H1 (cell line): Measurements from ENCODE around the gene TOP3B. TPM values are rescaled to one million over a fixed set of nuclear protein-coding genes. Genes with fewer than 3 reads are reported as not detected.

Experiments
- CTCF ChIA-PET: fragments of 300-600 bp; sonication (Branson Sonifier 250); formaldehyde crosslinking; loops from one replicate; lab custom pipeline; 2021; ENCODE audit not compliant: partially characterized antibody; lab: Charles Lee
- POLR2A ChIA-PET: fragments of 300-600 bp; sonication (Branson Sonifier 250); formaldehyde crosslinking; loops from one replicate; lab custom pipeline; 2021; ENCODE audit warnings: inconsistent platforms; ENCODE audit not compliant: partially characterized antibody; lab: Charles Lee
- DNase-seq, 2 experiments: peaks; one replicate each; pipeline versions ENCODE4 v3.0.0 to v3.0.0-alpha.2; 2010 to 2022; ENCODE audit warnings: low spot score in 2 of 2, low read depth in 1 of 2, mixed read lengths in 1 of 2
- FAIRE-seq: peaks from 2 replicates; lab custom pipeline; 2011; peaks lifted over from hg19 to GRCh38; lab: Jason Lieb, UNC
- H2AFZ ChIP-seq: 2 replicates; pipeline ENCODE4 v1.8.1; 2012; ENCODE audit warnings: low read length, inconsistent platforms
- H2AK5ac ChIP-seq: 2 replicates; pipeline ENCODE4 v1.6.1; 2013; ENCODE audit warnings: low read depth, low read length
- H2BK120ac ChIP-seq: replicated peaks from 2 replicates; pipeline ENCODE3; 2013; ENCODE audit warnings: low read depth, low read length, inconsistent platforms
- H2BK12ac ChIP-seq: 2 replicates; pipeline ENCODE4 v1.6.1; 2013; ENCODE audit warnings: low read depth, low read length
- H2BK15ac ChIP-seq: 2 replicates; pipeline ENCODE4 v1.6.1; 2013; ENCODE audit warnings: low read length
- H2BK20ac ChIP-seq: 2 replicates; pipeline ENCODE4 v1.6.1; 2013; ENCODE audit warnings: low read length
- H2BK5ac ChIP-seq: 2 replicates; pipeline ENCODE4 v1.6.1; 2013; ENCODE audit warnings: low read depth, low read length
- H3K14ac ChIP-seq: 2 replicates; pipeline ENCODE4 v1.6.1; 2013; ENCODE audit warnings: inconsistent platforms; ENCODE audit not compliant: insufficient read length
- H3K18ac ChIP-seq: 2 replicates; pipeline ENCODE4 v1.6.1; 2013; ENCODE audit warnings: low read length; ENCODE audit errors: extremely low read depth
- H3K23ac ChIP-seq: 2 replicates; pipeline ENCODE4 v1.6.1; 2013; ENCODE audit warnings: inconsistent platforms; ENCODE audit not compliant: insufficient read length
- H3K23me2 ChIP-seq: 2 replicates; pipeline ENCODE4 v1.6.1; 2013; ENCODE audit warnings: low read depth, low read length
- H3K27ac ChIP-seq: 2 replicates; pipeline ENCODE4 v1.6.1; 2011; ENCODE audit warnings: low read depth, low read length, inconsistent platforms
- H3K27me3 ChIP-seq, 4 experiments: replicated peaks in 1 of 4; 1 replicate in 1 of 4; 2 replicates in 3 of 4; pipeline versions ENCODE4 v1.6.1 to v1.8.1; 2011 to 2013; ENCODE audit warnings: low read length in 3 of 4, mild to moderate bottlenecking in 3 of 4, inconsistent platforms in 2 of 4, mixed read lengths in 2 of 4, moderate library complexity in 1 of 4; ENCODE audit not compliant: control insufficient read depth in 3 of 4, insufficient read depth in 3 of 4; ENCODE audit errors: extremely low read depth in 1 of 4
- H3K36me3 ChIP-seq, 4 experiments: 2 replicates each; pipeline versions ENCODE4 v1.6.1 to v1.8.1; 2011 to 2013; ENCODE audit warnings: mild to moderate bottlenecking in 4 of 4, low read length in 3 of 4, moderate library complexity in 2 of 4, control low read depth in 1 of 4, inconsistent platforms in 1 of 4; ENCODE audit not compliant: insufficient read depth in 4 of 4, control insufficient read depth in 2 of 4
- H3K4ac ChIP-seq: replicated peaks from 2 replicates; pipeline ENCODE3; 2013; ENCODE audit warnings: low read length, low read depth, mixed read lengths, inconsistent platforms; ENCODE audit not compliant: insufficient read length
- H3K4me1 ChIP-seq, 4 experiments: replicated peaks in 1 of 4; 1 replicate in 1 of 4; 2 replicates in 3 of 4; pipeline versions ENCODE4 v1.6.1 to v1.8.1; 2011 to 2013; ENCODE audit warnings: low read length in 3 of 4, inconsistent platforms in 2 of 4, mixed read lengths in 1 of 4; ENCODE audit not compliant: insufficient read depth in 4 of 4, control insufficient read depth in 3 of 4
- H3K4me2 ChIP-seq, 2 experiments: 2 replicates each; pipeline versions ENCODE4 v1.6.1 to v1.8.1; 2011 to 2013; ENCODE audit warnings: low read depth in 2 of 2, low read length in 2 of 2, control low read depth in 1 of 2, inconsistent platforms in 1 of 2, mild to moderate bottlenecking in 1 of 2; ENCODE audit not compliant: insufficient read depth in 1 of 2
- H3K4me3 ChIP-seq, 4 experiments: fragments of 200-600, 300-600 bp in 1 of 4; sonication (generic), shearing (Covaris generic), sonication (Bioruptor Twin) in 1 of 4; 2 replicates each; pipeline versions ENCODE4 v1.5.1 to v1.8.1; 2011 to 2016; ENCODE audit warnings: low read length in 4 of 4, low read depth in 3 of 4, control low read depth in 2 of 4, inconsistent platforms in 2 of 4, mild to moderate bottlenecking in 2 of 4, mixed read lengths in 1 of 4, moderate library complexity in 1 of 4; ENCODE audit not compliant: insufficient read depth in 2 of 4; ENCODE audit errors: extremely low read depth in 1 of 4
- H3K56ac ChIP-seq: replicated peaks from 2 replicates; pipeline ENCODE3; 2013; ENCODE audit warnings: low read depth, mild to moderate bottlenecking, mixed read lengths, low read length, inconsistent platforms; ENCODE audit not compliant: insufficient read length
- H3K79me1 ChIP-seq: 2 replicates; pipeline ENCODE4 v1.6.1; 2013; ENCODE audit warnings: low read depth, low read length, control low read depth
- H3K79me2 ChIP-seq, 2 experiments: 2 replicates each; pipeline versions ENCODE4 v1.6.1 to v1.8.1; 2012 to 2013; ENCODE audit warnings: low read length in 2 of 2, mild to moderate bottlenecking in 2 of 2, inconsistent platforms in 1 of 2; ENCODE audit not compliant: insufficient read depth in 2 of 2, control insufficient read depth in 1 of 2
- H3K9ac ChIP-seq, 4 experiments: replicated peaks in 1 of 4; 1 replicate in 1 of 4; 2 replicates in 3 of 4; pipeline versions ENCODE4 v1.6.1 to v1.8.1; 2011 to 2013; ENCODE audit warnings: low read depth in 3 of 4, low read length in 3 of 4, control low read depth in 2 of 4, mild to moderate bottlenecking in 2 of 4, moderate library complexity in 2 of 4, inconsistent platforms in 1 of 4; ENCODE audit errors: extremely low read depth in 1 of 4
- H3K9me3 ChIP-seq, 2 experiments: 2 replicates each; pipeline versions ENCODE4 v1.6.1 to v1.8.1; 2012 to 2013; ENCODE audit warnings: mild to moderate bottlenecking in 2 of 2, moderate library complexity in 2 of 2, control low read depth in 1 of 2, inconsistent platforms in 1 of 2, low read depth in 1 of 2, low read length in 1 of 2, mixed read lengths in 1 of 2; ENCODE audit not compliant: insufficient read depth in 2 of 2
- H4K20me1 ChIP-seq, 2 experiments: replicated peaks in 1 of 2; 2 replicates each; pipeline versions ENCODE3 to v1.8.1; 2011 to 2013; ENCODE audit warnings: inconsistent platforms in 2 of 2, low read length in 2 of 2, mild to moderate bottlenecking in 1 of 2; ENCODE audit not compliant: insufficient read depth in 2 of 2, control insufficient read depth in 1 of 2
- H4K5ac ChIP-seq: 2 replicates; pipeline ENCODE4 v1.6.1; 2013; ENCODE audit warnings: low read length, low read depth, mixed read lengths, inconsistent platforms; ENCODE audit not compliant: insufficient read length
- H4K8ac ChIP-seq: 2 replicates; pipeline ENCODE4 v1.8.0; 2013; ENCODE audit warnings: mild to moderate bottlenecking, moderate library complexity, low read length, inconsistent platforms; ENCODE audit not compliant: insufficient read depth; ENCODE audit errors: extremely low read depth
- H4K91ac ChIP-seq: replicated peaks from 2 replicates; pipeline ENCODE3; 2013; ENCODE audit warnings: low read length, mixed read lengths, inconsistent platforms; ENCODE audit not compliant: insufficient read length
- CHD1 ChIP-seq: IDR thresholded peaks from 2 replicates; pipeline ENCODE4 v1.6.1; 2012; ENCODE audit warnings: low read depth, low read length, improper control_type of control experiment
- EGR1 ChIP-seq: IDR thresholded peaks from 2 replicates; pipeline ENCODE4 v1.6.1; 2011; ENCODE audit warnings: low read depth, low read length, borderline replicate concordance
- EZH2 ChIP-seq: fragments of 200-600 bp; sonication (generic); IDR thresholded peaks from 2 replicates; pipeline ENCODE4 v1.7.1; 2012; ENCODE audit warnings: low read depth, mild to moderate bottlenecking, moderate library complexity, low read length, inconsistent platforms; ENCODE audit not compliant: severe bottlenecking
- KDM1A ChIP-seq: fragments of 200-600, 300-600 bp; sonication (generic); IDR thresholded peaks from 2 replicates; pipeline ENCODE4 v1.7.1; 2016; ENCODE audit warnings: mild to moderate bottlenecking, low read length, borderline replicate concordance
- MAFK ChIP-seq: IDR thresholded peaks from 2 replicates; pipeline ENCODE4 v1.6.1; 2012; ENCODE audit warnings: low read depth, mild to moderate bottlenecking, improper control_type of control experiment, low read length
- RXRA ChIP-seq: IDR thresholded peaks from 2 replicates; pipeline ENCODE4 v1.6.1; 2011; ENCODE audit warnings: low read depth, mild to moderate bottlenecking, low read length, moderate library complexity; ENCODE audit not compliant: insufficient read depth
- SIX5 ChIP-seq: IDR thresholded peaks from 2 replicates; pipeline ENCODE4 v1.6.1; 2011; ENCODE audit warnings: mild to moderate bottlenecking, low read depth, low read length
- SP2 ChIP-seq: IDR thresholded peaks from 2 replicates; pipeline ENCODE4 v1.6.1; 2012; ENCODE audit warnings: mild to moderate bottlenecking, low read length, inconsistent platforms
- TAF7 ChIP-seq: optimal IDR thresholded peaks from 2 replicates; pipeline ENCODE3; 2011; ENCODE audit warnings: low read depth, mild to moderate bottlenecking, inconsistent platforms, low read length, moderate library complexity, borderline replicate concordance
- WGBS, 2 experiments: shearing (Covaris generic) in 1 of 2; methylation state at CpG; one replicate each; pipeline versions ENCODE4 v1.1.6 to v1.1.7; 2013 to 2015; ENCODE audit warnings: low lambda C conversion rate in 2 of 2, mixed read lengths in 2 of 2, inconsistent platforms in 1 of 2, low coverage in 1 of 2, missing lambda C conversion rate in 1 of 2; ENCODE audit not compliant: insufficient replicate concordance in 2 of 2, insufficient coverage in 1 of 2, insufficient read length in 1 of 2; ENCODE audit errors: extremely low coverage in 1 of 2, missing lambda C conversion rate in 1 of 2; 5-methylcytosine and 5-hydroxymethylcytosine counted together
- polyA plus RNA-seq, 7 experiments: library from polyadenylated mRNA; depleted of rRNA in 3 of 7; stranded (reverse) in 5 of 7; unstranded in 2 of 7; fragments of >200 nt in 5 of 7; fragments of 200-250 nt in 2 of 7; gene quantifications; 1 replicate in 5 of 7; 2 replicates in 1 of 7; 4 replicates in 1 of 7; pipeline versions ENCODE4 v1.2.1 to v1.2.3, GENCODE V29; 2011 to 2013; ENCODE audit warnings: missing spikeins in 2 of 7, mixed read lengths in 2 of 7
- total RNA-seq: library from RNA; stranded (reverse); fragmentation: NEBNext Ultra II Directional; extraction: Animal tissue kit (Norgen Biotek cat#: 25700); gene quantifications from 2 replicates; pipeline ENCODE4 v1.2.1, GENCODE V29; 2021

The TOP3B gene
- total and polyA plus RNA-seq, 2 of the 8 experiments (the other 6 are each of a cell fraction or from before 2014, with no cell fraction given), result 30.4 to 52.8 TPM

- no peak overlapping the region for H3K27ac ChIP-seq
- no peak overlapping the region for H2BK12ac ChIP-seq
- H2AK5ac ChIP-seq, result no peak overlapping the region
- H2AFZ ChIP-seq, result no peak overlapping the region
- H4K8ac ChIP-seq, result no peak overlapping the region
- POLR2A ChIA-PET, result interaction anchor here (1.3 kb wide), 1 partner anchor 13 kb away, joined by 4 read pairs; no protein-coding TSS in a partner anchor
- no peak overlapping the region for H2BK120ac ChIP-seq
- no peak overlapping the region for H2BK20ac ChIP-seq
- 69% methylated on average over 2 of the region's 2 CpGs; no CpG with 5 or more reads in 1 of the 2 experiments for WGBS, 2 experiments
- no peak overlapping the region for H3K23ac ChIP-seq
- DNase-seq, result no peak
- TF ChIP-seq KDM1A (no peak), TAF7 (no peak), CHD1 (no peak), SP2 (no peak), EZH2 (no peak), MAFK (no peak), SIX5 (no peak), RXRA (no peak), EGR1 (no peak)
- no peak overlapping the region for H4K5ac ChIP-seq
- FAIRE-seq, result no peak
- H2BK15ac ChIP-seq, result no peak overlapping the region
- H3K23me2 ChIP-seq, result no peaks in the 10 kb centered on the region
- H4K91ac ChIP-seq, result no peak overlapping the region
- no peaks in the 10 kb centered on the region for H4K20me1 ChIP-seq
- no peaks in the 10 kb centered on the region for H3K79me1 ChIP-seq
- CTCF ChIA-PET, result interaction anchor here (1.4 kb wide), 1 partner anchor 11 kb away, joined by 3 read pairs; no protein-coding TSS in a partner anchor
- H3K79me2 ChIP-seq, result no peaks in the 10 kb centered on the region
- no peaks in the 10 kb centered on the region for H3K27me3 ChIP-seq
- H3K4me2 ChIP-seq, result no peak overlapping the region
- no peak overlapping the region for H3K9ac ChIP-seq
- no peaks in the 10 kb centered on the region for H3K9me3 ChIP-seq
- H3K4me1 ChIP-seq, result no peaks in the 10 kb centered on the region
- H2BK5ac ChIP-seq, result no peak overlapping the region
- no peak overlapping the region for H3K14ac ChIP-seq
- no peak overlapping the region for H3K4me3 ChIP-seq
- H3K36me3 ChIP-seq, result no peaks in the 10 kb centered on the region
- H3K4ac ChIP-seq, result no peak overlapping the region
- no peak overlapping the region for H3K56ac ChIP-seq
- no peak overlapping the region for H3K18ac ChIP-seq
These were observed 72.7 kb downstream of the TOP3B start for GRCh38 chr22:21909871-21910270.
